SK-N-SH treated with all-trans-retinoic acid at 6 μM for 48 hours (cell line): ENCODE measurements around the gene ADAM19.

ENCODE experiments used
- ATAC-seq: fragments of 200-7000 bp; cut with Tn5 transposase; 3 replicates; pipeline ENCODE4 v1.9.1; 2020; ENCODE audit warnings: mild to moderate bottlenecking, moderate library complexity
- ARNTL ChIP-seq: fragments of 450-650 bp; formaldehyde crosslinking; IDR thresholded peaks from 2 replicates; pipeline ENCODE4 v1.5.0; 2020; ENCODE audit warnings: low read depth, mild to moderate bottlenecking, moderate library complexity, borderline replicate concordance
- BACH2 ChIP-seq: fragments of 250-450 bp; sonication (Bioruptor Pico); IDR thresholded peaks from 2 replicates; pipeline ENCODE4 v1.9.0; 2021; ENCODE audit warnings: mild to moderate bottlenecking, borderline replicate concordance
- CSDC2 ChIP-seq: fragments of 250-450 bp; sonication (Bioruptor Pico); IDR thresholded peaks from 2 replicates; pipeline ENCODE4 v1.5.0; 2020; ENCODE audit warnings: mild to moderate bottlenecking, moderate library complexity
- ESRRG ChIP-seq: fragments of 250-450 bp; sonication (Bioruptor Pico); IDR thresholded peaks from 2 replicates; pipeline ENCODE4 v1.6.1; 2021; ENCODE audit warnings: mild to moderate bottlenecking
- GLIS3 ChIP-seq: fragments of 250-450 bp; sonication (Bioruptor Pico); IDR thresholded peaks from 2 replicates; pipeline ENCODE4 v1.5.0; 2020; ENCODE audit warnings: mild to moderate bottlenecking, moderate library complexity
- ISL1 ChIP-seq: fragments of 250-450 bp; sonication (Bioruptor Pico); IDR thresholded peaks from 2 replicates; pipeline ENCODE4 v2.1.2; 2022; ENCODE audit warnings: mild to moderate bottlenecking, moderate library complexity
- PATZ1 ChIP-seq: fragments of 250-450 bp; sonication (Bioruptor Pico); IDR thresholded peaks from 2 replicates; pipeline ENCODE4 v1.8.0; 2020; ENCODE audit warnings: mild to moderate bottlenecking, moderate library complexity, borderline replicate concordance
- RARB ChIP-seq: fragments of 250-450 bp; sonication (Bioruptor Pico); IDR thresholded peaks from 2 replicates; pipeline ENCODE4 v1.8.0; 2021; ENCODE audit warnings: mild to moderate bottlenecking, moderate library complexity
- SNAI2 ChIP-seq: fragments of 250-450 bp; sonication (Bioruptor Pico); IDR thresholded peaks from 2 replicates; pipeline ENCODE4 v1.5.0; 2020; ENCODE audit warnings: mild to moderate bottlenecking, moderate library complexity
- TCF4 ChIP-seq: fragments of 250-450 bp; sonication (Bioruptor Pico); IDR thresholded peaks from 2 replicates; pipeline ENCODE4 v1.8.0; 2021; ENCODE audit warnings: mild to moderate bottlenecking, moderate library complexity, borderline replicate concordance
- TOX ChIP-seq: fragments of 250-450 bp; sonication (Bioruptor Pico); IDR thresholded peaks from 2 replicates; pipeline ENCODE4 v1.8.0; 2021; ENCODE audit warnings: mild to moderate bottlenecking, moderate library complexity, borderline replicate concordance
- ZC3H10 ChIP-seq: fragments of 250-450 bp; sonication (Bioruptor Pico); IDR thresholded peaks from 2 replicates; pipeline ENCODE4 v1.5.1; 2021; ENCODE audit warnings: mild to moderate bottlenecking, moderate library complexity
- ZFP3 ChIP-seq: fragments of 250-450 bp; sonication (Bioruptor Pico); IDR thresholded peaks from 2 replicates; pipeline ENCODE4 v1.5.0; 2020; ENCODE audit warnings: mild to moderate bottlenecking, moderate library complexity
- ZFP30 ChIP-seq: fragments of 450-650 bp; formaldehyde crosslinking; IDR thresholded peaks from 2 replicates; pipeline ENCODE4 v1.5.0; 2022; ENCODE audit warnings: mild to moderate bottlenecking, moderate library complexity
- ZNF70 ChIP-seq: fragments of 450-650 bp; formaldehyde crosslinking; IDR thresholded peaks from 2 replicates; pipeline ENCODE4 v1.5.0; 2020; ENCODE audit warnings: mild to moderate bottlenecking, moderate library complexity
- ZNF8 ChIP-seq: fragments of 450-650 bp; formaldehyde crosslinking; IDR thresholded peaks from 2 replicates; pipeline ENCODE4 v1.5.0; 2020; ENCODE audit warnings: mild to moderate bottlenecking, moderate library complexity
- TF ChIP-seq, protein P1 (sequence below): fragments of 250-450 bp; sonication (Bioruptor Pico); IDR thresholded peaks from 2 replicates; pipeline ENCODE4 v1.5.1; 2021; ENCODE audit warnings: mild to moderate bottlenecking, moderate library complexity
- TF ChIP-seq, protein P2 (sequence below): fragments of 250-450 bp; sonication (Bioruptor Pico); IDR thresholded peaks from 2 replicates; pipeline ENCODE4 v1.8.0; 2021; ENCODE audit warnings: low read depth, mild to moderate bottlenecking, moderate library complexity, borderline replicate concordance
- TF ChIP-seq, protein P3 (sequence below): fragments of 250-450 bp; sonication (Bioruptor Pico); IDR thresholded peaks from 2 replicates; pipeline ENCODE4 v1.5.0; 2020; ENCODE audit warnings: mild to moderate bottlenecking, moderate library complexity
- TF ChIP-seq, protein P4 (sequence below): fragments of 250-450 bp; sonication (Bioruptor Pico); IDR thresholded peaks from 2 replicates; pipeline ENCODE4 v1.5.1; 2020; ENCODE audit warnings: low read depth, mild to moderate bottlenecking, moderate library complexity

The ADAM19 gene

DNA sequence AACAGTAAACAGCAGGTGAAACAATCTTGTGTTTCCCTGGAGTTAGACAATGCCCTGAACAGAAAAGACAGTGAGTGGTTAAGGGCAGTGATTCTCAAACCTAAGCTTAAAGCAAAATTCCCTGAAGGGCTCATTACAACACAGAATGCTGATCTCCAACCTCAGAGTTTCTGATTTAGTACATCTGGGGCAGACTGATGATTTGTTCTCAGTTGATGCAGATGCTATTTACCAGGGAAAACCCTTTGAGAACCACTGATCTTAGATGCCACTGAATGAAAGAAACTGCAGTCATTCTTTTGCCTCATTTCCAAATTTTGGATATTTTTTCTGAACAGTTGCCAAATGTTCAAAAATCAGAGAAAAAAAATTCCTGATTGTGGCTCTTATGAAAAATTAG, 18.7 kb upstream of the ADAM19 start (continued):
- TF ChIP-seq PATZ1 (CRISPR knock-in tag) (no peak), ZFP3 (no peak)
- TF ChIP-seq, all 23 proteins: peak for 0

DNA sequence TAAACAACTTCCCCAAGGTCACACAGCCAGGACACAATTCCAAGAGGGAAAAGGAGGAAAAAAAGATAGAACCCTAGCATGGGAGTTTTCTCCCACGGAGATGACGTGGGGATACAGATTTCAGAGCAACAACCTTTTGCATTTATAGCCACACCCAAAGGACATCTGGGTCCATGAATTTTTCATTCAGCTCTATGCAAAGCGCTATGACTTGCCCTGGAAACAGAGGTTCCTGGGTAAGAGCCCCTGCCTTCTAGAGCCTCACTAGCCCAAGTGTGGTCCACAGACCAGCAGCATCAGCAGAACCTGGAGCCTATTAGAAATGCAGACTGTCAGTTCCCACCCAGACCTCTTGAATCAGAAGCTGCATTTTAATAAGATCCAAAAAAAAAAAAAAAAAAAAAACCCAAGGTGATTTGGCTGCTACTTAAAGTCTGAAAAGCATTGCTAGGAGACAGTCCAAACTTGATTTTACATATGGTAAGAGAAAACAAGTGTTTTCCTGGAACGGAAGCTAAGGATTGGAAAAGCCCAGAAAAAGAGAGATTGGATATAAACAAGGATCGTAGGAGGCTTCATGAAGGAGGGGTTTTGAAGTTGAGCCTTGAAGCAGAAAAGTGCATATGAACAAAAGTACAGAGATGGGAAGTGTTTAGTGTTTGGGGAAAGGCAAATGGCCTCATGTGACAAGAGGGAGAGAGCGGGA, 17.6 kb upstream of the ADAM19 start:
- TF ChIP-seq GLIS3 (CRISPR knock-in tag) (no peak), ESRRG (CRISPR knock-in tag) (no peak), RARB (CRISPR knock-in tag) (no peak), SNAI2 (CRISPR knock-in tag) (no peak), ZFP30 (CRISPR knock-in tag) (no peak), TCF4 (CRISPR knock-in tag) (no peak), ZFP3 (no peak), TOX (CRISPR knock-in tag) (no peak), ZNF70 (CRISPR knock-in tag) (no peak), ZC3H10 (no peak), PATZ1 (CRISPR knock-in tag) (no peak), CSDC2 (no peak), ZNF8 (CRISPR knock-in tag) (no peak), ISL1 (no peak)
- TF ChIP-seq, protein P1, sequence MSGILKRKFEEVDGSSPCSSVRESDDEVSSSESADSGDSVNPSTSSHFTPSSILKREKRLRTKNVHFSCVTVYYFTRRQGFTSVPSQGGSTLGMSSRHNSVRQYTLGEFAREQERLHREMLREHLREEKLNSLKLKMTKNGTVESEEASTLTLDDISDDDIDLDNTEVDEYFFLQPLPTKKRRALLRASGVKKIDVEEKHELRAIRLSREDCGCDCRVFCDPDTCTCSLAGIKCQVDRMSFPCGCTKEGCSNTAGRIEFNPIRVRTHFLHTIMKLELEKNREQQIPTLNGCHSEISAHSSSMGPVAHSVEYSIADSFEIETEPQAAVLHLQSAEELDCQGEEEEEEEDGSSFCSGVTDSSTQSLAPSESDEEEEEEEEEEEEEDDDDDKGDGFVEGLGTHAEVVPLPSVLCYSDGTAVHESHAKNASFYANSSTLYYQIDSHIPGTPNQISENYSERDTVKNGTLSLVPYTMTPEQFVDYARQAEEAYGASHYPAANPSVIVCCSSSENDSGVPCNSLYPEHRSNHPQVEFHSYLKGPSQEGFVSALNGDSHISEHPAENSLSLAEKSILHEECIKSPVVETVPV, result no peak
- TF ChIP-seq, protein P2, sequence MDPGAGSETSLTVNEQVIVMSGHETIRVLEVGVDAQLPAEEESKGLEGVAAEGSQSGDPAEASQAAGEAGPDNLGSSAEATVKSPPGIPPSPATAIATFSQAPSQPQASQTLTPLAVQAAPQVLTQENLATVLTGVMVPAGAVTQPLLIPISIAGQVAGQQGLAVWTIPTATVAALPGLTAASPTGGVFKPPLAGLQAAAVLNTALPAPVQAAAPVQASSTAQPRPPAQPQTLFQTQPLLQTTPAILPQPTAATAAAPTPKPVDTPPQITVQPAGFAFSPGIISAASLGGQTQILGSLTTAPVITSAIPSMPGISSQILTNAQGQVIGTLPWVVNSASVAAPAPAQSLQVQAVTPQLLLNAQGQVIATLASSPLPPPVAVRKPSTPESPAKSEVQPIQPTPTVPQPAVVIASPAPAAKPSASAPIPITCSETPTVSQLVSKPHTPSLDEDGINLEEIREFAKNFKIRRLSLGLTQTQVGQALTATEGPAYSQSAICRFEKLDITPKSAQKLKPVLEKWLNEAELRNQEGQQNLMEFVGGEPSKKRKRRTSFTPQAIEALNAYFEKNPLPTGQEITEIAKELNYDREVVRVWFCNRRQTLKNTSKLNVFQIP (CRISPR knock-in tag), result no peak
- TF ChIP-seq, protein P3, sequence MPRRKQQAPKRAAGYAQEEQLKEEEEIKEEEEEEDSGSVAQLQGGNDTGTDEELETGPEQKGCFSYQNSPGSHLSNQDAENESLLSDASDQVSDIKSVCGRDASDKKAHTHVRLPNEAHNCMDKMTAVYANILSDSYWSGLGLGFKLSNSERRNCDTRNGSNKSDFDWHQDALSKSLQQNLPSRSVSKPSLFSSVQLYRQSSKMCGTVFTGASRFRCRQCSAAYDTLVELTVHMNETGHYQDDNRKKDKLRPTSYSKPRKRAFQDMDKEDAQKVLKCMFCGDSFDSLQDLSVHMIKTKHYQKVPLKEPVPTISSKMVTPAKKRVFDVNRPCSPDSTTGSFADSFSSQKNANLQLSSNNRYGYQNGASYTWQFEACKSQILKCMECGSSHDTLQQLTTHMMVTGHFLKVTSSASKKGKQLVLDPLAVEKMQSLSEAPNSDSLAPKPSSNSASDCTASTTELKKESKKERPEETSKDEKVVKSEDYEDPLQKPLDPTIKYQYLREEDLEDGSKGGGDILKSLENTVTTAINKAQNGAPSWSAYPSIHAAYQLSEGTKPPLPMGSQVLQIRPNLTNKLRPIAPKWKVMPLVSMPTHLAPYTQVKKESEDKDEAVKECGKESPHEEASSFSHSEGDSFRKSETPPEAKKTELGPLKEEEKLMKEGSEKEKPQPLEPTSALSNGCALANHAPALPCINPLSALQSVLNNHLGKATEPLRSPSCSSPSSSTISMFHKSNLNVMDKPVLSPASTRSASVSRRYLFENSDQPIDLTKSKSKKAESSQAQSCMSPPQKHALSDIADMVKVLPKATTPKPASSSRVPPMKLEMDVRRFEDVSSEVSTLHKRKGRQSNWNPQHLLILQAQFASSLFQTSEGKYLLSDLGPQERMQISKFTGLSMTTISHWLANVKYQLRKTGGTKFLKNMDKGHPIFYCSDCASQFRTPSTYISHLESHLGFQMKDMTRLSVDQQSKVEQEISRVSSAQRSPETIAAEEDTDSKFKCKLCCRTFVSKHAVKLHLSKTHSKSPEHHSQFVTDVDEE, result no peak
- TF ChIP-seq, protein P4, sequence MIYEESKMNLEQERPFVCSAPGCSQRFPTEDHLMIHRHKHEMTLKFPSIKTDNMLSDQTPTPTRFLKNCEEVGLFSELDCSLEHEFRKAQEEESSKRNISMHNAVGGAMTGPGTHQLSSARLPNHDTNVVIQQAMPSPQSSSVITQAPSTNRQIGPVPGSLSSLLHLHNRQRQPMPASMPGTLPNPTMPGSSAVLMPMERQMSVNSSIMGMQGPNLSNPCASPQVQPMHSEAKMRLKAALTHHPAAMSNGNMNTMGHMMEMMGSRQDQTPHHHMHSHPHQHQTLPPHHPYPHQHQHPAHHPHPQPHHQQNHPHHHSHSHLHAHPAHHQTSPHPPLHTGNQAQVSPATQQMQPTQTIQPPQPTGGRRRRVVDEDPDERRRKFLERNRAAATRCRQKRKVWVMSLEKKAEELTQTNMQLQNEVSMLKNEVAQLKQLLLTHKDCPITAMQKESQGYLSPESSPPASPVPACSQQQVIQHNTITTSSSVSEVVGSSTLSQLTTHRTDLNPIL (CRISPR knock-in tag), result no peak
- no peak for ATAC-seq

DNA sequence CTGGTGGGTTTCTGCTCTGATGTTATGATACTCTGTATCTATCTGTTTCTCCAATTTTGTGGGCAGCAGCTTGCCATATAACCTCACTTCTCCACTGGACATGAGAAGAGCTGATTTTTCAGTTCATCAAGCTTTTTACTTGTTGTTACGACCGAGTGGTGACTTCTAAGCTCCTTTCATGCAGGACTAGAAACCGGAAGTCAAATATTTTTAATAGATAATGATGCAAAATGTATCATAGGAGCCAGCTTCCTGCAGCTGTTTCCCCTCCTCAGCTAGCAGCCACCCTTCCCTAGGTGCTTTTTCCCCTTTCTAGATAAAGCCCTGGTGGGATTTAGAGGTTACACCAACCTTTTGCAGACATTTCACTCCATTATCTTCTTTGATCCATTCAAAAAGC, 17.0 kb upstream of the ADAM19 start:
- ATAC-seq, result no peak
- no peak for TF ChIP-seq ESRRG (CRISPR knock-in tag)
- TF ChIP-seq, protein P4 (CRISPR knock-in tag), result no peak
- TF ChIP-seq ZFP3, result no peak
- TF ChIP-seq RARB (CRISPR knock-in tag), result no peak
- TF ChIP-seq TCF4 (CRISPR knock-in tag), result no peak
- TF ChIP-seq CSDC2, result no peak
- TF ChIP-seq BACH2 (CRISPR knock-in tag), result no peak
- no peak for TF ChIP-seq ARNTL
- no peak for TF ChIP-seq ZFP30 (CRISPR knock-in tag)
- no peak for TF ChIP-seq ISL1
- TF ChIP-seq ZNF70 (CRISPR knock-in tag), result no peak
